Omental fat pad (tissue), 4 donors: ENCODE results near the gene MS4A1. TPM values are rescaled to one million over a fixed set of nuclear protein-coding genes. Genes with fewer than 3 reads are reported as not detected.
"Not testable (repeated sequence)": the region's sequence is repeated elsewhere in the genome, so short reads cannot be mapped to it uniquely, and the experiment has no call there.

Source experiments
- ATAC-seq: fragments of 150-250 bp; one replicate; pipeline ENCODE4 v1.9.1; 2016; ENCODE audit warnings: mild to moderate bottlenecking, moderate library complexity; ENCODE audit not compliant: low FRiP score
- DNase-seq: peaks from one replicate; pipeline ENCODE4 v3.0.0-alpha.2; 2019; ENCODE audit warnings: low spot score
- CTCF ChIP-seq, 3 donors: fragments of 450-650 bp; IDR thresholded peaks; one replicate each; pipeline ENCODE4 v1.5.1; 2016 to 2017; ENCODE audit warnings: antibody characterized with exemption in 3 of 3, mild to moderate bottlenecking in 3 of 3, moderate library complexity in 2 of 3
- total RNA-seq, 4 donors: library from RNA; depleted of rRNA; stranded (reverse); fragments of >200 nt; gene quantifications; one replicate each; pipeline ENCODE4 v1.1.0, GENCODE V29; 2016

The MS4A1 gene
- total RNA-seq, 4 donors from 2014 or later, result 0.96 to 4.5 (median 2.3) TPM

- no peak for TF ChIP-seq CTCF (IDR thresholded peaks at IDR 0.05)
- DNase-seq, result no peak
- no peak for ATAC-seq
These were observed 44.7 kb downstream of the MS4A1 start for GRCh38 chr11:60500276-60500910.

GRCh38 chr11:60502221-60502775 is 46.7 kb downstream of the MS4A1 start:
- ATAC-seq (no peak), DNase-seq (no peak)
- TF ChIP-seq CTCF (IDR thresholded peaks at IDR 0.05), result no peak

- DNase-seq (no peak), ATAC-seq (no peak)
- no peak for TF ChIP-seq CTCF (IDR thresholded peaks at IDR 0.05)
These were observed 48.7 kb downstream of the MS4A1 start for GRCh38 chr11:60504219-60504905.

- not testable (repeated sequence) for ATAC-seq, DNase-seq
These were observed 54.0 kb downstream of the MS4A1 start for GRCh38 chr11:60509609-60510008.

- not testable (repeated sequence) for ATAC-seq
These were observed 54.6 kb downstream of the MS4A1 start for GRCh38 chr11:60510209-60510608.

GRCh38 chr11:60511393-60511792 is 55.7 kb downstream of the MS4A1 start:
- ATAC-seq (no peak), DNase-seq (no peak)
- no peak for TF ChIP-seq CTCF (IDR thresholded peaks at IDR 0.05)

More at GRCh38 chr11:60510209-60510608, 54.6 kb downstream of the MS4A1 start:
- not testable (repeated sequence) for DNase-seq

GRCh38 chr11:60512651-60513225 is 57.1 kb downstream of the MS4A1 start:
- no peak for DNase-seq
- no peak for TF ChIP-seq CTCF (IDR thresholded peaks at IDR 0.05)
- ATAC-seq, result no peak
